Testis (tissue), 2 donors: Measurements from ENCODE around the gene TMEM50A.
"Not testable (repeated sequence)": the region's sequence is repeated elsewhere in the genome, so short reads cannot be mapped to it uniquely, and the experiment has no call there.

Experiments
- CTCF ChIP-seq, 3 experiments: fragments of 450-650 bp in 2 of 3; fragments of 200-600 bp in 1 of 3; sonication (generic) in 1 of 3; IDR thresholded peaks; one replicate each; pipeline ENCODE4 v1.5.1; 2016 to 2019; ENCODE audit warnings: antibody characterized with exemption in 3 of 3, mild to moderate bottlenecking in 2 of 3, moderate library complexity in 1 of 3
- POLR2A ChIP-seq: fragments of 450-650 bp; IDR thresholded peaks from one replicate; pipeline ENCODE4 v1.6.1; 2017; ENCODE audit warnings: antibody characterized with exemption, mild to moderate bottlenecking, moderate library complexity

- TF ChIP-seq CTCF (IDR thresholded peaks at IDR 0.05); POLR2A: not testable (repeated sequence)
These were observed 33.2 kb upstream of the TMEM50A start for GRCh38 chr1:25304936-25305335.
